T47D (cell line): Measurements from ENCODE around the gene CRELD1.

Source experiments
- DNase-seq, 2 experiments: peaks; one replicate each; pipeline versions ENCODE4 v3.0.0 to v3.0.0-alpha.2; 2011 to 2012; ENCODE audit warnings: low read depth in 1 of 2, low spot score in 1 of 2
- JUND ChIP-seq: IDR thresholded peaks from 2 replicates; pipeline ENCODE4 v1.6.1; 2012; ENCODE audit warnings: low read depth
- in situ Hi-C: cut with HindIII; loops from 2 replicates; pipeline ENCODE4 v1.10.0; 2016; ENCODE audit warnings: low sequenced_read_pairs, low pct_unique_long_range_greater_than_20kb

Gene CRELD1

DNA sequence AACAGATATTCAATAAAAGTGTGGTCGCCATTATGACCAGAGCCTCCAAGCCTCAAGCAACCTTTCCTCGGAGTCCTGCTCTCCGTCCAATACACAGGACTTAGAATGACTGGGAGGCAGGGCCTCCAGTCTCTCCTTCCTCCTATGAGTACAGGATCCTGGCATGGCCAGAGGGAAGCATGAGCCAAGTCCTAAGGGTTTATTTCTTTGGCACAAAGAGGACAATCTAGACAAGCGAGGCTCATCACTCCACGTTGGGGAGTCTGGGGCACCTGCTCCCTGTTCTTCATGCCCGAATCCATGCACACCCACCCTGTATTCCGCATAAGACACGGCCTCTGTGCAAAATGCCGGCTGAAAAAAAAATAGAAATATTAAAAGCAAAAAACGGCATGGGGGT is 11.7 kb downstream of the CRELD1 start:
- in situ Hi-C loops: no loop called here
- TF ChIP-seq JUND: no peak
- no peak for DNase-seq

DNA sequence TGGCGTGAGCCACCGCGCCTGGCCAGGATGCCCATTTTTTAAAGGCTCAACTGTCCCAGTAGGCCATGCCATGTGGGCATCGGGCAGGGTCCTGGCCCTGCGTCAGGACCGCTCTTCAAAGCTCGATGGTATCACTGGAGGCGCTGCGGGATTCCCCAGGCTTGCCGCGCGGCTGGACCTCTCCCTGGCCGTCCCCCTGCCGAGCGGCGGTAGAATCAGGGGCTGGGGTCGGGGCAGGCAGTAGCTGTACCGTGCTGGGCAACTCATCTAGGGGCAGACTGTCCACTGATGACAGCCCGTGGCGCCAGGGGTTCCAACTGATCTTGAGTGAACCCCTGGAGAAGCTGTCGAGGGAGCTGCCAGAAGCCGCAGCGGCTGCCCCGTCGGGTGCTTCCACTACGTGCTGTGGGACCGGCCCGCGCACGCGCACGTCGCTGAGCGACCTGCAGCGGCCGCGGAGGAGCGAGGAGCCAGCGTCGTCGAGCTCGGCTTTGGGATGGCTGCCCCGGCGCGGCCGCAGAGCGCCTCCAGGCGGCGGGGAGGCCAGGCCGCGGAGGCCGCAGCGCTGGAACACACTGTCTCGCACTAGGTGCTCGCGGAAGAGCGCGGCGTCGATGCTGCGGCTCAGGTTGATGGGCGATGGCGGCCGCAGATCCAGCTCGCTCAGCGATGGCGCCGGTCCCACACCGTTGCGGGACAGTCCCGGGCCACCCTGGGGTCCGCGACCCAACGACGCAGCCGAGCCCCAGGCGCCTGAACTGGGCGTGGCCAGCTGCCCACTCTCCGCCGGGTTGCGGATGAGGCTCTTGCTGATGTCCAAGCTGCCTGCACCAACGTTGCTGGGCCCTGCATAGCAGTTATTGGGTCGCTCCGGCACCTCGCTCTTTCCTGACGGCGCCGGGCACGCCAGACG is 12.7 kb downstream of the CRELD1 start:
- DNase-seq: peak; percentile 78 to 92
- no peak for TF ChIP-seq JUND
- in situ Hi-C loops: no loop called here

DNA sequence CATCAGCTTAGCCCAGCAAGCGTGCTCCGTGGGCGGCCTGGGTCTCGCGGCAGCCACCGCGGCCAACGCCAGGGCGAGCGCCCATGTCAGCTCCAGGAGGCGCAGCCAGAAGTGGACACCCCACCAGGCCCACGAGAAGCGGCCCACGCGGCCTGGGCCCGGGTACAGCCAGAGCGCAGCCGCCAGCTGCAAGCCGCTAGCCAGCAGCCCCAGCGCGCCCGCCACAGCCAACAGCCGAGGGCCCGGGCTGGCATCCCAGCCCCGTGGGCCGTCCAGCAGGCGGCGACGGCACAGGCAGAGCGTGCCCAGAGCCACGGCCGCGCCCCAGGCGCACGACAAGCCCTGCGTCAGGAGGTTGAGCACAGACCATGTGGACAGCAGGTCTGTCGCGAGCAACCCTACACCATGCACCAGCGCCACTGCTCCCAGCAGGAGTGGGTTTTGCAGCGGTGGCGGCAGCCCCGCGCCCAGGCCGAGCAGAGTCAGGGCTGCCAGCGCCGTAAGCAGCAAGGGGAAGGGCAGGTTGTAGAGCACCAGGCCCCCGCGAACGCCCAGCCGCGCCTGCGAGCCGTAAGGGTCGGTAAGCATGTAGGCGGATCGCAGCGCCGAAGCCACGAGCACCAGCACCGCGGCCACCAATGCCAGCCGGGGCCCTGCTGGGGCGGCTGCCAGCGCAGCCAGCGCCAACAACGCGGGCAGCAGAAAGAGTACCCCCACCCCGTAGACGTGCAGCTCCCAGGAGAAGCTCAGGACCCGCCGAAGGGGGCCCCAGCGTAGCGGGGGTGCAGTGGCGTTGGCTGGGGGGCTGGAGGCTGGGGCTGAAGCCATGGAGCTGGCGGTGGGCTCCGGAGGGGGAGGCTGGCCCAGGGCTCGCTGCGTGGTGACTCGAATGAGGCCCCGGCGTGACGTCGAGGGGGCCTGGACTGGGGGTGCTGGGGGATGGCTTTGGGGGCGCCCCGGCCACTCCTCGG is 13.7 kb downstream of the CRELD1 start:
- DNase-seq: peak in 1 of 2 experiments; percentile 51
- in situ Hi-C loops: no loop called here
- TF ChIP-seq JUND: no peak

DNA sequence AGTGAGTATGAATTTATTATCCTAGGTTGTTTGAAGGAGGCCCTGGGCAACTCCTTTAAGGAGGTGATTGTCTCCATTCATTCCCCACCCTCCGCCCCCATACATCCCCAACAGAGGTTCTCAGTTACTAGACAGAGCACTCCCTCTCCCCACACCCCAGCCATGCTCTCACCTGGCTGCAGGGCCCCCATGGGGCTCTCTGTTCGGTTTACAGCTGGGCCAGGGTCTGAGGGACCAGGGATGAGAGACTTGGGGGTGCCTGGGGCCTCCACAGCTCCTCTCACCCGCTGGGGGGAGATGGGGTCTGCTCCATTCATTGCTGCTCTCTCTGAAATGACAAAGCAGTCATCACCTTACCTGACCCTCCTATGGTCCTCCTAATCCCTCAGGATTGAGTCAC is 15.0 kb downstream of the CRELD1 start:
- no peak for DNase-seq
- TF ChIP-seq JUND: no peak
- in situ Hi-C loops: no loop called here

DNA sequence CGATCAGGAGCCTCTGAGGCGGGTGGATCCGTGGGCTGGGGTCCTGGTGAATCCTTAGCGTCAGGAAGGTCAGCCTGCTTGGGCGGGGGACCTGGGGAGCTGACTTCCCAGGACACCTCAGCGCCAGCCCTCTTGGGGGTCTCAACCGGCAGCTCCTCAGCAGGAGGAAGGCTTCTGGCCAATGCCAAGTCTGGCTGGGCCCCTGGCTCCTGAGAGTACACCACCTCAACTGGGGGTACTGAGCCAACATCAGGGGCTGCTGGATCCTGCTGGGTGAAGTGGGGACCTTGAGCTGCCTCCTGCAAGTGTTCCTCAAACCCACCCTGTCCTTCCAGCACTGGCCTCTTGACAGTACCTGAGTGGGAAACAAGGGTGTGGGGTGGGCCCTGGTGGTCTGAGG is 15.5 kb downstream of the CRELD1 start:
- TF ChIP-seq JUND: no peak
- in situ Hi-C loops: no loop called here

DNA sequence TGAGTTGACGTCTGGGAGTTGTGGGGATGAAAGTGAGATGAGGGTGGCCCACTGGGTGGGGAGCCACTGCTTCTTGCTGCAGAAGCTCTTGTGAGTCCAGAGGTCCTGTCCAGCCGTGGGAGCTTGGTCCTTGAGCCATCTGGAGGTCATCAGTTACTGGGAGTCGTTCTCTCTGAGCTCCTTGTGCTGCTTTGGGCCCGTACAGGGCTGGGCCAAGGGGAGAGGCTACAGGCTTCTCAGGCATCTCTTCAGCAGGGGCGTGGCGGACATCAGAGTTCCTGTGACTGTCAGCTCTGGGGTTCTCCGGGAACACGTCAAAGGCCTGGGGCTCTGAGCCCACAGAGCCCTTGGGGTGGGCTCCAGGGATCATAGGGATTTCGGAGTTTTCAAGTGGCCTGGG is 16.0 kb downstream of the CRELD1 start:
- in situ Hi-C loops: no loop called here
- TF ChIP-seq JUND: no peak
- no peak for DNase-seq

More for the DNA sequence above, 15.5 kb downstream of the CRELD1 start:
- DNase-seq: no peak

DNA sequence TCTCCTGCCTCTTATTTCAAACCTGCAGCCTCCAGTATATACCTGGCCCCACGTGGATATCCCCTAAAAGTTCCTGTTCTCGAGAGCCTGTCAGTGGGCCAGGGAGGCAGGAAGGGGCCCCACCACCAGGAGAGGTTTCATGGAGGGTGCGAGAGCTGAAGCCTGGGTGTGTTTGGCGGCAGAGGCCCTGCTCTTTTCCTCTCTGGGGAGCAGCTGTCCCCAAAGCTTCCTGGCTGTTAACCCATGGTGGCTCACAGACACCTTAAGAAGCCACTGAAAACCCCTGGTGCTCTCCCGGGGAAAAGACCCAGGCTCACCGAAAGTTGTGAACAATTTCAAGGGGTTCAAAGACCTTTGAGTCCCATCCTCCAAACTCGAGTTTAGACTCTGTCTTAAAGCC is 17.5 kb downstream of the CRELD1 start:
- in situ Hi-C loops: no loop called here
- no peak for DNase-seq
- no peak for TF ChIP-seq JUND

DNA sequence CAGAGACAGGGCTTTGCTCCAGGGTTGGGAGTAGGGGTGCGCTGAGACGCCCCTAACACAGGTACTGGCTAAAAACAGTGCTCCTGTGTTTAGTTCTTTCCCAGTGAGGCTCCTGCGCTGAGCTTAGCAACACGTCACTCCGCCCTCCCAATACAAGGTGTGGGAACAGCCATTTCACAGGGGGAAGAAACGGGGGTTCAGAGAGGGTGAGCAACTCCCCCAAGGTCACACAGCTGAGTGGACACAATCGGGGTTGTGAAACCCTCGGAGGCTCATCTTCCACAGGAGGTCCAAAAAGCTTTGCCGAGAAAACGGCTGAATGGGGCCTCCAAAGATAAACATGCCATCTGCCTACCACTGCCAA is 17.9 kb downstream of the CRELD1 start:
- no peak for DNase-seq
- in situ Hi-C loops: no loop called here
- no peak for TF ChIP-seq JUND

DNA sequence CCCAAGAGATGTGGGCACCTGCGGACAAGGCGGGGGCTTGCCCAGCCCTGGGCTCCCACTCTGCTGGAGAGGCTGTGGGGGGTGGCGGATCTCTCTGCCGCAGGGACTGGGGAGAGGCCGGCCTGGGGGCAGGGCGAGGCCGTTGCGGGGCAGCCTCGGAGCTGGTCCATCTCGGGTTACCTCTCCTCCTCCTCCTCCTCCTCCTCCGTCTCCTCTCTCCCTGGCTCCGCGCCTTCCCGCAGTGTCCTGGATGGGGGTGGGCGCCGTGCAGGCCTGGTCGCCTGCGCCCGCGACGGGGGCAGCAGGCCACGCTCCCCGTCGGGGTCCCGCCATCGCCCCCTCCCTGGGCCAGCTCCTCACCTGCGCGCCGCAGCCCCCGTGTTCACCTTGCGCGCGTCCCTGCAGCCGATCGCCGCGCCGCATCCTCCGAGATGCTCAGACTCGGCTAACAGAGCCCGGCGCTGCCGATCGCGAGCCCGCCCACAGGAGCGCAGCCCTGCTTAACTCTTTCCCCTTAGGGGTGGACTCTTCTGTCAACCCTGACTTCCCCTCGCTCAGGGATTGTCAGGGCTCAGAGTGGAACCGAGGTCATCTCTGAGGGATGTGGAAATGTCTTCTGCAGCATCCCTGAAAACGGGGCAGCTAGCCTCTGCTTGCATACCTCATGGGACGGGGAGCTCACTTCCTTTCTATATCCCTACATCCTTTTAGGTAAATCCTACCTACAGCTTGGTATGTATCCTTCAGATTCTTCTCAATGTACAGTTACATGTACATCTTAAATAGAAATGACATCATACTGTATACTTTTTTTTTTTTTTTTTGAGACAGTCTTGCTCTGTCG is 18.6 kb downstream of the CRELD1 start, which contains the start of gene PRRT3:
Gene PRRT3, minus strand, starts transcription at position 447 of the 844 bp plus-strand sequence. CDS start 2,293 bp downstream, outside the sequence.
- peak in 1 of 2 experiments; percentile 71 for DNase-seq
- in situ Hi-C loops: no loop called here
- no peak for TF ChIP-seq JUND

DNA sequence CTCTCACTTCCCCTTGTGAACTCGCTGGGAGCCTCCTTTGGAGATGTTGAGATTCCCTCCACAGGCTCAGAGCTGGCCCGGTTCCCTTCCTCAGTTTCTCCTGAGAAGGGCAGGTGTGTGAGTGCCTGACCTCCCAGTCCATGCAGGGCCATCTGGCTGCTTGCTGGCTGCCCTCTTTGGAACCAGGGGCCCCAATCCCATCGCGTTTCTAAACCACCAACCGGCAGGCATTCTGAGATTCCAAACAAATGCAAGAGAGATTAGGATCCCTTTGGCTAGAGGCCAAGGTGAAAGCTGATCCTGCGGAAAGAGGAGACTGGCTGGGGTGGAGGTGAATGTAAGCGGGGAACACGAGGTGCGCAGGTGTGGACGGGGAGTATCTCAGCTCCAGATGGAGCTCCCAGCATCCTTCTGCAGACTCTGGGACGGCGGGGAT is 21.5 kb downstream of the CRELD1 start:
- DNase-seq: peak in 1 of 2 experiments; percentile 85
- TF ChIP-seq JUND: no peak
- in situ Hi-C loops: no loop called here

DNA sequence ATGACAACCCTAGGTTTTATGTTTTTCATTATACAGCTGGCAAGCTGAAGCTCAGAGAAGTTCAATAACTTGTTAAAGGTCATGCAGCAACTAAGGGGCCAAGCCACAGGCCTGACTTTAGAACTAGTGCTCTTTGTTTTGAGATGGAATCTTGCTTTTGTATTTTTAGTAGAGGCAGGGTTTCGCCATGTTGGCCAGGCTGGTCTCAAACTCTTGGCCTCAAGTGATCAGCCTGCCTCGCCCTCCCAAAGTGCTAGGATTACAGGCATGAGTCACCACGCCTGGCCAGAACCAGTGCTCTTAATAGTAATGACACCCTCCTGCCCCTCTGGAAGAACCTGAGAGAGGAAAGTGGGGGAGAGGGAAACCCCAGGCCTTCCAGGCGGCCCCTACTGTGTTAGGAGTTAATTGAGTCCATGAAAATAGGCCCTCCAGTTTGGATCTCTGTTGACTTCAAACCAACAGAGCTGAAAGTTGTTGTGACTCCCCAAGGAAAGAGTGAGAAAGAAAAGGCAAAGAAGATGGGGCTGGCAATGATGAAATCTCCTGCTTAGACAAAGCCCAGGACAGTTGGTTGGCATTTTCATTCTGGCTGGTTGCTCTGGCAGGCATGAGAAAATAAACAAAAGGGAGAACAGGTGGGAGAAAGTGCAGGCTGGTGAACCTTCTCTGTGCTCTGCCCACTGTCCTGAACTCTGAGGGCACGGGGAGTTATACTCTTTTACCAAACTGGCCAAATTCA is 22.1 kb downstream of the CRELD1 start:
- in situ Hi-C loops: no loop called here
- no peak for TF ChIP-seq JUND
- DNase-seq: peak in 1 of 2 experiments; percentile 28
